ENCODE data around the gene FUT7.

- TF ChIP-seq POLR2A (IDR thresholded peaks at IDR 0.05; ENCODE audit: borderline replicate concordance, extremely low read depth, insufficient read depth, insufficient read length) (no peak), CTCF (IDR thresholded peaks at IDR 0.05 in 2 of 3, conservative IDR thresholded peaks at IDR 0.05 in 1 of 3; ENCODE audit: borderline replicate concordance in 1 of 3, insufficient read depth in 1 of 3, low read depth in 2 of 3, low read length in 2 of 3) (no peak), SP1 (IDR thresholded peaks at IDR 0.05; ENCODE audit: low read depth) (no peak), ZNF274 (IDR thresholded peaks at IDR 0.05; ENCODE audit: low read depth, low read length) (no peak), POLR2AphosphoS5 (IDR thresholded peaks at IDR 0.05; ENCODE audit: low read depth, low read length) (no peak), ZBTB33 (IDR thresholded peaks at IDR 0.05; ENCODE audit: extremely low read depth, insufficient replicate concordance, low read length) (no peak), ZFX (IDR thresholded peaks at IDR 0.05) (no peak), EZH2 (IDR thresholded peaks at IDR 0.05) (no peak)
Measured at GRCh38 chr9:136994888-136995230, 37.0 kb downstream of the FUT7 start.
